Esophagus (tissue), 2 donors: Measurements from ENCODE around the gene RASSF1. TPM values are rescaled to one million over a fixed set of nuclear protein-coding genes. Genes with fewer than 3 reads are reported as not detected.

ENCODE experiments used
- H3K27ac ChIP-seq, 2 donors: one replicate each; pipeline ENCODE4 v1.5.1; 2013; ENCODE audit warnings: low read depth in 2 of 2, mild to moderate bottlenecking in 2 of 2, inconsistent platforms in 1 of 2, low read length in 1 of 2, moderate library complexity in 1 of 2
- H3K27me3 ChIP-seq, 2 donors: one replicate each; pipeline ENCODE4 v1.6.1; 2013; ENCODE audit warnings: low read length in 2 of 2, control low read depth in 1 of 2, mild to moderate bottlenecking in 1 of 2; ENCODE audit not compliant: insufficient read depth in 2 of 2, control insufficient read depth in 1 of 2
- H3K36me3 ChIP-seq, 2 donors: one replicate each; pipeline ENCODE4 v1.6.1; 2013; ENCODE audit warnings: low read length in 1 of 2; ENCODE audit not compliant: control insufficient read depth in 2 of 2, insufficient read depth in 2 of 2
- H3K4me1 ChIP-seq, 2 donors: one replicate each; pipeline ENCODE4 v1.6.1; 2013; ENCODE audit warnings: low read length in 1 of 2; ENCODE audit not compliant: control insufficient read depth in 2 of 2, insufficient read depth in 2 of 2
- H3K4me3 ChIP-seq, 2 donors: one replicate each; pipeline ENCODE4 v1.5.1; 2013; ENCODE audit warnings: low read length in 2 of 2, mild to moderate bottlenecking in 2 of 2, low read depth in 1 of 2, moderate library complexity in 1 of 2
- H3K9me3 ChIP-seq, 2 donors: one replicate each; pipeline ENCODE4 v1.6.1; 2013; ENCODE audit warnings: mild to moderate bottlenecking in 2 of 2, low read depth in 1 of 2, low read length in 1 of 2, moderate library complexity in 1 of 2; ENCODE audit not compliant: control insufficient read depth in 2 of 2, insufficient read depth in 1 of 2
- WGBS, 2 donors: extraction: QIAGEN DNeasy Blood & Tissue Kit; methylation state at CpG; one replicate each; pipeline ENCODE4 v1.1.7; 2013; 5-methylcytosine and 5-hydroxymethylcytosine counted together
- polyA plus RNA-seq, 2 donors: library from polyadenylated mRNA; stranded (reverse); fragments of 200-250 nt; gene quantifications; one replicate each; pipeline ENCODE4 v1.2.3, GENCODE V29; 2013
- donor health status: healthy with polysubstance abuse.
- donor health status: Bipolar disorder and iron deficiency.

The RASSF1 gene
- polyA plus RNA-seq, 2 donors = 15.0 to 20.3 TPM

- peak overlapping the region; percentile 55 to 76 for H3K4me3 ChIP-seq
- H3K27ac ChIP-seq = peak overlapping the region; percentile 98 to 99
- no peaks in the 10 kb centered on the region for H3K9me3 ChIP-seq
- peaks cover 12 to 19% of the 10 kb centered on the region in 2 donors for H3K4me1 ChIP-seq
- no peaks in the 10 kb centered on the region for H3K27me3 ChIP-seq
- H3K36me3 ChIP-seq = peaks cover 0 to under 1% of the 10 kb centered on the region in 2 donors
- WGBS, 2 donors = 0 to 1% methylated on average over 68 to 79 of the region's 79 CpGs
These were observed 3.3 kb downstream of the RASSF1 start for GRCh38 chr3:50337175-50337861.

GRCh38 chr3:50336452-50337174, 4.0 kb downstream of the RASSF1 start:
- peaks cover 10 to 18% of the 10 kb centered on the region in 2 donors for H3K4me1 ChIP-seq
- peaks cover 1 to 6% of the 10 kb centered on the region in 2 donors for H3K36me3 ChIP-seq
- 0 to 1% methylated on average over 23 to 31 of the region's 31 CpGs for WGBS, 2 donors
- no peaks in the 10 kb centered on the region for H3K9me3 ChIP-seq
- peak overlapping the region; percentile 98 to 99 for H3K27ac ChIP-seq
- H3K4me3 ChIP-seq = peak overlapping the region; percentile 55 to 76
- H3K27me3 ChIP-seq = no peaks in the 10 kb centered on the region

- peaks cover 16 to 21% of the 10 kb centered on the region in 2 donors for H3K36me3 ChIP-seq
- no peak overlapping the region for H3K4me3 ChIP-seq
- peak overlapping the region; percentile 54 to 60 for H3K27ac ChIP-seq
- no peaks in the 10 kb centered on the region for H3K27me3 ChIP-seq
- WGBS, 2 donors = 44 to 52% methylated on average over 5 of the region's 5 CpGs
- H3K9me3 ChIP-seq = peaks cover 0 to 2% of the 10 kb centered on the region in 2 donors
- peaks cover 4 to 6% of the 10 kb centered on the region in 2 donors for H3K4me1 ChIP-seq
These were observed 6.1 kb downstream of the RASSF1 start for GRCh38 chr3:50334339-50335075.

GRCh38 chr3:50333744-50334328, 6.8 kb downstream of the RASSF1 start:
- Histone ChIP-seq H3K9me3 (peaks cover 0 to 2% of the 10 kb centered on the region in 2 donors), H3K4me1 (peaks cover 4 to 6% of the 10 kb centered on the region in 2 donors), H3K27me3 (no peaks in the 10 kb centered on the region), H3K4me3 (no peak overlapping the region), H3K36me3 (peaks cover 16 to 21% of the 10 kb centered on the region in 2 donors), H3K27ac (peak overlapping the region; percentile 54 to 60)
- 59 to 65% methylated on average over 12 of the region's 12 CpGs for WGBS, 2 donors

- H3K27me3 ChIP-seq = no peaks in the 10 kb centered on the region
- H3K9me3 ChIP-seq = peaks cover 0 to 2% of the 10 kb centered on the region in 2 donors
- H3K36me3 ChIP-seq = peaks cover 16 to 21% of the 10 kb centered on the region in 2 donors
- peaks cover 0 to 9% of the 10 kb centered on the region in 2 donors for H3K4me1 ChIP-seq
- H3K4me3 ChIP-seq = no peak overlapping the region
- 92 to 95% methylated on average over 19 of the region's 19 CpGs for WGBS, 2 donors
- H3K27ac ChIP-seq = no peak overlapping the region
These were observed 9.2 kb downstream of the RASSF1 start for GRCh38 chr3:50331364-50331907.

- Histone ChIP-seq H3K27me3 (no peaks in the 10 kb centered on the region), H3K36me3 (peaks cover 16 to 31% of the 10 kb centered on the region in 2 donors)
These were observed 10.3 kb downstream of the RASSF1 start for GRCh38 chr3:50330330-50330729.

GRCh38 chr3:50327943-50328691, 12.5 kb downstream of the RASSF1 start, which contains the start of gene TUSC2:
Gene TUSC2, minus strand, starts transcription at chr3:50328223. Its CDS starts 124 bp downstream, at chr3:50328099.
- Histone ChIP-seq H3K36me3 (peaks cover 16 to 31% of the 10 kb centered on the region in 2 donors), H3K4me1 (peaks cover 0 to 9% of the 10 kb centered on the region in 2 donors), H3K9me3 (peaks cover 0 to 2% of the 10 kb centered on the region in 2 donors), H3K27me3 (no peaks in the 10 kb centered on the region), H3K27ac (peak within 1 kb of the TSS; percentile 88 to 92), H3K4me3 (peak within 1 kb of the TSS; percentile 91 to 97)
- 2% methylated on average over 55 of the region's 55 CpGs for WGBS, 2 donors

More at GRCh38 chr3:50330330-50330729, 10.3 kb downstream of the RASSF1 start:
- WGBS, 2 donors = 94% methylated on average over 10 of the region's 10 CpGs
- no peak overlapping the region for H3K27ac ChIP-seq
- H3K4me3 ChIP-seq = no peak overlapping the region
- H3K4me1 ChIP-seq = peaks cover 0 to 9% of the 10 kb centered on the region in 2 donors
- peaks cover 0 to 2% of the 10 kb centered on the region in 2 donors for H3K9me3 ChIP-seq

GRCh38 chr3:50327129-50327528, 13.5 kb downstream of the RASSF1 start:
- Histone ChIP-seq H3K27ac (peak overlapping the region in 1 of 2 donors; percentile 92), H3K36me3 (peaks cover 16 to 28% of the 10 kb centered on the region in 2 donors), H3K4me1 (peaks cover 0 to 9% of the 10 kb centered on the region in 2 donors), H3K9me3 (peaks cover 0 to 2% of the 10 kb centered on the region in 2 donors), H3K27me3 (no peaks in the 10 kb centered on the region), H3K4me3 (peak overlapping the region; percentile 91 to 97)
- 59 to 60% methylated on average over 4 of the region's 4 CpGs for WGBS, 2 donors
